GM23338 (cell line): ENCODE data around the gene CLASP2.

Experiments
- CREB1 ChIP-seq: fragments of 250-450 bp; sonication (Bioruptor Pico); IDR thresholded peaks from 2 replicates; pipeline ENCODE4 v1.5.0; 2020; ENCODE audit warnings: low read depth, mild to moderate bottlenecking, moderate library complexity
- EZH2 ChIP-seq: fragments of 200-600 bp; sonication (generic); IDR thresholded peaks from one replicate; pipeline ENCODE4 v1.8.0; 2017; ENCODE audit warnings: antibody characterized with exemption, mild to moderate bottlenecking, low read depth; ENCODE audit not compliant: unreplicated experiment
- JUNB ChIP-seq: IDR thresholded peaks from one replicate; pipeline ENCODE4 v1.6.1; 2016; ENCODE audit warnings: antibody characterized with exemption; ENCODE audit not compliant: unreplicated experiment
- POLR2AphosphoS5 ChIP-seq: IDR thresholded peaks from 2 replicates; pipeline ENCODE4 v1.6.1; 2016; ENCODE audit warnings: antibody characterized with exemption, low read depth
- STAT1 ChIP-seq: IDR thresholded peaks from one replicate; pipeline ENCODE4 v1.6.1; 2016; ENCODE audit warnings: antibody characterized with exemption; ENCODE audit not compliant: unreplicated experiment
- TF ChIP-seq, protein P1 (sequence below), 2 experiments: fragments of 200-600 bp in 1 of 2; sonication (generic) in 1 of 2; conservative IDR thresholded peaks; 2 replicates each; pipeline versions ENCODE4 v1.5.1 to v1.6.1; 2016 to 2017; ENCODE audit warnings: antibody characterized with exemption in 2 of 2, low read depth in 2 of 2, mild to moderate bottlenecking in 2 of 2, moderate library complexity in 1 of 2
- TF ChIP-seq, protein P2 (sequence below): IDR thresholded peaks from one replicate; pipeline ENCODE4 v1.6.1; 2018; ENCODE audit warnings: antibody characterized with exemption; ENCODE audit not compliant: unreplicated experiment

DNA sequence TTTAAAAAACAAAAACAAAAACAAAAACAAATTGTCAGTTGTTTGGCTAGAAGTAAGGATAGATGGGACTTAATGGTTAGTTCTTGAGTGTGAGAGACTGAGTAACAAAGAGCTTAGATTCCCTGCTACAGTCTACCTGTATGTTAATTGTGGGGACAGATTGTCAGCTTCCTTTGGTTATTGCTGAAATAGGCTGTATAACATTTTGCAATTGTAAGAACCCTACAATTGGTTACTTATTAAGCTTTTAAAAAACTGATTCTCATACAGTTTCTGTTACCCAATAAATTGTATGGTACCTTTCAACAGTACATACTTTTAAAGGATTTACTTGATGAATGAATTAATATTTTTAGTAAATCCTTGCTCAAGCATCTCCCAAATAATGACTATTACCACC lies 35.3 kb downstream of the CLASP2 start:
- TF ChIP-seq, protein P1, sequence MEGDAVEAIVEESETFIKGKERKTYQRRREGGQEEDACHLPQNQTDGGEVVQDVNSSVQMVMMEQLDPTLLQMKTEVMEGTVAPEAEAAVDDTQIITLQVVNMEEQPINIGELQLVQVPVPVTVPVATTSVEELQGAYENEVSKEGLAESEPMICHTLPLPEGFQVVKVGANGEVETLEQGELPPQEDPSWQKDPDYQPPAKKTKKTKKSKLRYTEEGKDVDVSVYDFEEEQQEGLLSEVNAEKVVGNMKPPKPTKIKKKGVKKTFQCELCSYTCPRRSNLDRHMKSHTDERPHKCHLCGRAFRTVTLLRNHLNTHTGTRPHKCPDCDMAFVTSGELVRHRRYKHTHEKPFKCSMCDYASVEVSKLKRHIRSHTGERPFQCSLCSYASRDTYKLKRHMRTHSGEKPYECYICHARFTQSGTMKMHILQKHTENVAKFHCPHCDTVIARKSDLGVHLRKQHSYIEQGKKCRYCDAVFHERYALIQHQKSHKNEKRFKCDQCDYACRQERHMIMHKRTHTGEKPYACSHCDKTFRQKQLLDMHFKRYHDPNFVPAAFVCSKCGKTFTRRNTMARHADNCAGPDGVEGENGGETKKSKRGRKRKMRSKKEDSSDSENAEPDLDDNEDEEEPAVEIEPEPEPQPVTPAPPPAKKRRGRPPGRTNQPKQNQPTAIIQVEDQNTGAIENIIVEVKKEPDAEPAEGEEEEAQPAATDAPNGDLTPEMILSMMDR (conservative IDR thresholded peaks at IDR 0.05; ENCODE audit: low read depth in 2 of 2), result no peak
- no peak for TF ChIP-seq EZH2
- TF ChIP-seq POLR2AphosphoS5, result no peak
- no peak for TF ChIP-seq CREB1
- TF ChIP-seq JUNB, result no peak
- no peak for TF ChIP-seq STAT1
- TF ChIP-seq, protein P2, sequence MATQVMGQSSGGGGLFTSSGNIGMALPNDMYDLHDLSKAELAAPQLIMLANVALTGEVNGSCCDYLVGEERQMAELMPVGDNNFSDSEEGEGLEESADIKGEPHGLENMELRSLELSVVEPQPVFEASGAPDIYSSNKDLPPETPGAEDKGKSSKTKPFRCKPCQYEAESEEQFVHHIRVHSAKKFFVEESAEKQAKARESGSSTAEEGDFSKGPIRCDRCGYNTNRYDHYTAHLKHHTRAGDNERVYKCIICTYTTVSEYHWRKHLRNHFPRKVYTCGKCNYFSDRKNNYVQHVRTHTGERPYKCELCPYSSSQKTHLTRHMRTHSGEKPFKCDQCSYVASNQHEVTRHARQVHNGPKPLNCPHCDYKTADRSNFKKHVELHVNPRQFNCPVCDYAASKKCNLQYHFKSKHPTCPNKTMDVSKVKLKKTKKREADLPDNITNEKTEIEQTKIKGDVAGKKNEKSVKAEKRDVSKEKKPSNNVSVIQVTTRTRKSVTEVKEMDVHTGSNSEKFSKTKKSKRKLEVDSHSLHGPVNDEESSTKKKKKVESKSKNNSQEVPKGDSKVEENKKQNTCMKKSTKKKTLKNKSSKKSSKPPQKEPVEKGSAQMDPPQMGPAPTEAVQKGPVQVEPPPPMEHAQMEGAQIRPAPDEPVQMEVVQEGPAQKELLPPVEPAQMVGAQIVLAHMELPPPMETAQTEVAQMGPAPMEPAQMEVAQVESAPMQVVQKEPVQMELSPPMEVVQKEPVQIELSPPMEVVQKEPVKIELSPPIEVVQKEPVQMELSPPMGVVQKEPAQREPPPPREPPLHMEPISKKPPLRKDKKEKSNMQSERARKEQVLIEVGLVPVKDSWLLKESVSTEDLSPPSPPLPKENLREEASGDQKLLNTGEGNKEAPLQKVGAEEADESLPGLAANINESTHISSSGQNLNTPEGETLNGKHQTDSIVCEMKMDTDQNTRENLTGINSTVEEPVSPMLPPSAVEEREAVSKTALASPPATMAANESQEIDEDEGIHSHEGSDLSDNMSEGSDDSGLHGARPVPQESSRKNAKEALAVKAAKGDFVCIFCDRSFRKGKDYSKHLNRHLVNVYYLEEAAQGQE, result no peak
